Neural progenitor cell (in vitro differentiated cells): ENCODE data around the gene GALNT2. TPM values are rescaled to one million over a fixed set of nuclear protein-coding genes. Genes with fewer than 3 reads are reported as not detected.

ENCODE experiments used
- DNase-seq: peaks from one replicate; pipeline ENCODE4 v3.0.0-alpha.2; 2016; ENCODE audit warnings: low spot score
- H2AFZ ChIP-seq: fragments of 200-600 bp; sonication (generic); replicated peaks from 2 replicates; pipeline ENCODE4 v1.6.1; 2016; ENCODE audit warnings: antibody characterized with exemption
- H3F3A ChIP-seq: fragments of 200-600 bp; sonication (generic); 2 replicates; pipeline ENCODE4 v1.6.1; 2016; ENCODE audit warnings: antibody characterized with exemption, low read depth
- H3K27ac ChIP-seq: fragments of 200-600 bp; sonication (generic); 2 replicates; pipeline ENCODE4 v1.5.1; 2016; ENCODE audit warnings: mild to moderate bottlenecking
- H3K27me3 ChIP-seq: fragments of 200-600 bp; sonication (generic); 2 replicates; pipeline ENCODE4 v1.6.1; 2016; ENCODE audit warnings: mild to moderate bottlenecking, moderate library complexity
- H3K36me3 ChIP-seq: fragments of 200-600 bp; sonication (generic); 2 replicates; pipeline ENCODE4 v1.5.1; 2016
- H3K4me1 ChIP-seq: fragments of 200-600 bp; sonication (generic); 2 replicates; pipeline ENCODE4 v1.6.1; 2016; ENCODE audit warnings: mixed run types
- H3K4me2 ChIP-seq: fragments of 200-600 bp; sonication (generic); 2 replicates; pipeline ENCODE4 v1.6.1; 2016
- H3K4me3 ChIP-seq: fragments of 200-600 bp; sonication (generic); 2 replicates; pipeline ENCODE4 v1.5.1; 2016
- H3K79me2 ChIP-seq: fragments of 200-600 bp; sonication (generic); 2 replicates; pipeline ENCODE4 v1.6.1; 2016; ENCODE audit warnings: low read depth
- H3K9ac ChIP-seq: fragments of 200-600 bp; sonication (generic); 2 replicates; pipeline ENCODE4 v1.6.1; 2016
- H3K9me3 ChIP-seq: fragments of 200-600 bp; sonication (generic); 2 replicates; pipeline ENCODE4 v1.5.1; 2016; ENCODE audit warnings: low read depth
- H4K20me1 ChIP-seq: fragments of 200-600 bp; sonication (generic); 2 replicates; pipeline ENCODE4 v1.6.1; 2016; ENCODE audit warnings: low read depth
- H3K27ac Mint-ChIP-seq: 3 replicates; pipeline ENCODE4 v1.8.0; 2021; ENCODE audit warnings: mixed read lengths
- H3K27me3 Mint-ChIP-seq: 2 replicates; pipeline ENCODE4 v1.8.0; 2022; ENCODE audit warnings: low read depth, mild to moderate bottlenecking, inconsistent platforms, moderate library complexity, mixed read lengths; ENCODE audit not compliant: insufficient read depth
- H3K36me3 Mint-ChIP-seq: 3 replicates; pipeline ENCODE4 v1.8.0; 2021; ENCODE audit warnings: mixed read lengths
- H3K4me1 Mint-ChIP-seq: 3 replicates; pipeline ENCODE4 v1.8.0; 2021; ENCODE audit warnings: mixed read lengths
- H3K4me3 Mint-ChIP-seq: 3 replicates; pipeline ENCODE4 v1.8.0; 2021; ENCODE audit warnings: mild to moderate bottlenecking, moderate library complexity, mixed read lengths
- H3K9me3 Mint-ChIP-seq: 3 replicates; pipeline ENCODE4 v1.8.0; 2020; ENCODE audit warnings: mixed read lengths
- EZH2 ChIP-seq: fragments of 200-600 bp; sonication (generic); IDR thresholded peaks from 2 replicates; pipeline ENCODE4 v1.6.1; 2017; ENCODE audit warnings: antibody characterized with exemption, mild to moderate bottlenecking, moderate library complexity
- EZH2phosphoT487 ChIP-seq: fragments of 200-600 bp; sonication (generic); IDR thresholded peaks from 2 replicates; pipeline ENCODE4 v1.6.1; 2017; ENCODE audit warnings: antibody characterized with exemption
- total RNA-seq: library from RNA; depleted of rRNA; stranded (reverse); fragments of >200 nt; gene quantifications from 2 replicates; pipeline ENCODE4 v1.2.3, GENCODE V29; 2015; ENCODE audit warnings: low replicate concordance
- TF ChIP-seq, protein P1 (sequence below): fragments of 200-600 bp; sonication (generic); IDR thresholded peaks from 2 replicates; pipeline ENCODE4 v1.5.1; 2017; ENCODE audit warnings: antibody characterized with exemption, mild to moderate bottlenecking

Gene GALNT2
- total RNA-seq, 1 donor from 2014 or later, result 37.6 TPM

DNA sequence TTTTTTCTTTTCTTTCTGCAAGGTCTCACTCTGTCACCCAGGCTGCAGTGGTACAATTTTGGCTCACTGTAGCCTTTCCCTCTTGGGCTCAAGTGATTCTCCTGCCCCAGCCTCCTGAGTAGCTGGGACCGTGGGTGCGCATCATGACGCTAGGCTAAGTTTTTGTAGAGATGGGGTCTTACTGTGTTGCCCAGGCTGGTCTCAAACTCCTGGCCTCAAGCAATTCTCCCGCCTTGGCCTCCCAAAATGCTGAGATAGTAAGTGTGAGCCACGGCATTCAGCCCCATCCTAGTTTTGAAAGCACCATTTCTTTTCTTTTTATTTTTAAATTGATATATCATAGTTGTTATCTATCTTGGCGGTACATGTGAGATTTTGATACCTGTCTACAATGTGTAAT is 140.6 kb downstream of the GALNT2 start:
- Histone ChIP-seq H3K36me3 (no peaks in the 10 kb centered on the region), H4K20me1 (no peaks in the 10 kb centered on the region), H3K79me2 (no peaks in the 10 kb centered on the region), H3K4me2 (no peak overlapping the region), H3K4me1 (peaks cover 16% of the 10 kb centered on the region), H3K9ac (no peak overlapping the region), H2AFZ (no peak overlapping the region), H3F3A (no peaks in the 10 kb centered on the region), H3K27ac (no peak overlapping the region), H3K27me3 (no peaks in the 10 kb centered on the region), H3K4me3 (no peak overlapping the region), H3K9me3 (no peaks in the 10 kb centered on the region)
- H3K9me3 Mint-ChIP-seq, result no peaks in the 10 kb centered on the region
- H3K36me3 Mint-ChIP-seq, result peaks cover 25% of the 10 kb centered on the region
- H3K4me1 Mint-ChIP-seq, result peaks cover 5% of the 10 kb centered on the region
- no peak overlapping the region for H3K4me3 Mint-ChIP-seq
- H3K27ac Mint-ChIP-seq, result no peak overlapping the region
- no peak for DNase-seq
- H3K27me3 Mint-ChIP-seq, result no peaks in the 10 kb centered on the region
- TF ChIP-seq, protein P1, sequence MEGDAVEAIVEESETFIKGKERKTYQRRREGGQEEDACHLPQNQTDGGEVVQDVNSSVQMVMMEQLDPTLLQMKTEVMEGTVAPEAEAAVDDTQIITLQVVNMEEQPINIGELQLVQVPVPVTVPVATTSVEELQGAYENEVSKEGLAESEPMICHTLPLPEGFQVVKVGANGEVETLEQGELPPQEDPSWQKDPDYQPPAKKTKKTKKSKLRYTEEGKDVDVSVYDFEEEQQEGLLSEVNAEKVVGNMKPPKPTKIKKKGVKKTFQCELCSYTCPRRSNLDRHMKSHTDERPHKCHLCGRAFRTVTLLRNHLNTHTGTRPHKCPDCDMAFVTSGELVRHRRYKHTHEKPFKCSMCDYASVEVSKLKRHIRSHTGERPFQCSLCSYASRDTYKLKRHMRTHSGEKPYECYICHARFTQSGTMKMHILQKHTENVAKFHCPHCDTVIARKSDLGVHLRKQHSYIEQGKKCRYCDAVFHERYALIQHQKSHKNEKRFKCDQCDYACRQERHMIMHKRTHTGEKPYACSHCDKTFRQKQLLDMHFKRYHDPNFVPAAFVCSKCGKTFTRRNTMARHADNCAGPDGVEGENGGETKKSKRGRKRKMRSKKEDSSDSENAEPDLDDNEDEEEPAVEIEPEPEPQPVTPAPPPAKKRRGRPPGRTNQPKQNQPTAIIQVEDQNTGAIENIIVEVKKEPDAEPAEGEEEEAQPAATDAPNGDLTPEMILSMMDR, result no peak
- TF ChIP-seq EZH2phosphoT487, result no peak
- TF ChIP-seq EZH2, result no peak

DNA sequence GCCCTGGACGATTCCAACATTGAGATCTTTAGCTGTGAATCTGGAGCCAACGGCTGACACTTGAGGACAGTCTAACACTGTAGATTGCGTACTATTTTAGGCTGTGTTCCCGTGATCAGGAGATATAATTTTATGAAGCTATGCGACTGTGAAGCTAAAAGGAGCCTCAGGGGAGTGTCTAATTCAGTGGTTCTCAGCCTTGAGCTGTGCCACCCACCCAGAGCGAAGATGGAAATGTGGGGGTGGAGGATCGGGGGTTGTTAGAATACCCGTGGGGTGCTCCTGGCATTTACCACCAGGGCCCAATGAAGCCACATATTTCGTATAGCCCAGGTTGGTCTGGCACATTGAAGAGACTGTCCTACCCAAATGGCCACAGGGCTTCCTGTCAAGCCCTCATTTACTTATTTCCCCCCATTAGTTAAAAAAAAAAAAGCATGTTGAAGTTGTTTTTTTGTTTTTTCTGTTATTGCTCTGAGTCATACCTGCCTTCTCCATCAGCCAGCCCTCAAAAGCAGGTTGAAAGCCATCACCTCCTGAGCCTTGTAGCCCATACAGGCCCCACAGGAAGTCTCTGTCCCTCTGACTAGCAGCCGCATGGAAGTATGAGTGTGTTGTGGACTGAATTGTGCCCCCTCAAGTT is 141.7 kb downstream of the GALNT2 start:
- Histone ChIP-seq H3K27ac (no peak overlapping the region), H3K9ac (no peak overlapping the region), H3K4me3 (no peak overlapping the region), H4K20me1 (no peaks in the 10 kb centered on the region), H3K9me3 (no peaks in the 10 kb centered on the region), H3K4me1 (peaks cover 16% of the 10 kb centered on the region), H3K36me3 (no peaks in the 10 kb centered on the region), H3K27me3 (no peaks in the 10 kb centered on the region), H3F3A (no peaks in the 10 kb centered on the region), H3K79me2 (no peaks in the 10 kb centered on the region), H2AFZ (no peak overlapping the region), H3K4me2 (no peak overlapping the region)
- Mint-ChIP-seq H3K27me3 (no peaks in the 10 kb centered on the region), H3K27ac (no peak overlapping the region), H3K9me3 (no peaks in the 10 kb centered on the region), H3K36me3 (peaks cover 22% of the 10 kb centered on the region), H3K4me1 (peaks cover 5% of the 10 kb centered on the region), H3K4me3 (no peak overlapping the region)
- TF ChIP-seq EZH2phosphoT487 (no peak), EZH2 (no peak)
- TF ChIP-seq, protein P1, result no peak
- no peak for DNase-seq

DNA sequence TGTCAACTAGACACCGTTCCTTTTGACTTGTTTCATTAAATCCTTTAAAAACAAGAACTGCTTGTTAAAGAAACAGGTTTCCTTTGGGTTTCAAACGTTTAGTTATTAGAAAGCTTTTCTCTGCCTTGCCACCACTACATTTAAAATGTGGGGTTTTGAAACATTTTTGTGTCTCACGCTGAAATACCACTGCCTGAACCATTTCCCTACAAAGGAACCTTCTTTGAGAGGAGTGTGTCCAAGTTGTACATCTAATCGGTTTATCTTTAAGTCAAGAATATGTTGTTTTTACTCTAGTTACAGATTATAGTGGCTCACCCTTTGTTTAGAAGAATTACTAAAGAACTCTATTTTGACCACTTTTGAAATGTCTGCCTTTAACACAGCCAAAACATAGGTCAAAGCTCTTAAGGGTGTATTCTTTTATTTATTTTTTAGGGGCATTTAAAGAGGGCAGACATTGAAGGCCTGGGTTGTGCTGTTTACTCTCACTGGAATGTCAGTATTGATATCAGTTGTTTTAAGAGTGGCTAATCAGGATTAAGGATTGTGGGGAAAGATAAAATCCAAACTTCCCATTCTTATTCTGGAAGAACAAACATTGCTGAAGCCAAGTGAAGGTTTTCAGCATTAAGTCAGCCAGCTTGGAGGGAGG is 143.4 kb downstream of the GALNT2 start:
- Histone ChIP-seq H3K4me2 (no peak overlapping the region), H3K9ac (no peak overlapping the region), H3F3A (peaks cover 5% of the 10 kb centered on the region), H3K27ac (peak overlapping the region; percentile 34), H2AFZ (no peak overlapping the region), H3K79me2 (no peaks in the 10 kb centered on the region), H3K4me1 (peaks cover 24% of the 10 kb centered on the region), H4K20me1 (no peaks in the 10 kb centered on the region), H3K9me3 (no peaks in the 10 kb centered on the region), H3K36me3 (no peaks in the 10 kb centered on the region), H3K4me3 (no peak overlapping the region), H3K27me3 (no peaks in the 10 kb centered on the region)
- TF ChIP-seq, protein P1, result no peak
- TF ChIP-seq EZH2, result no peak
- no peak for TF ChIP-seq EZH2phosphoT487
- no peaks in the 10 kb centered on the region for H3K27me3 Mint-ChIP-seq
- H3K9me3 Mint-ChIP-seq, result peaks cover 3% of the 10 kb centered on the region
- no peak overlapping the region for H3K4me3 Mint-ChIP-seq
- peaks cover 20% of the 10 kb centered on the region for H3K36me3 Mint-ChIP-seq
- peaks cover 9% of the 10 kb centered on the region for H3K4me1 Mint-ChIP-seq
- H3K27ac Mint-ChIP-seq, result no peak overlapping the region
- no peak for DNase-seq
